Aorta (tissue), 5 donors: ENCODE data around the gene ITM2C. TPM values are rescaled to one million over a fixed set of nuclear protein-coding genes. Genes with fewer than 3 reads are reported as not detected.

Experiments used
- ATAC-seq: fragments of 200-7000 bp; cut with Tn5 transposase; one replicate; pipeline ENCODE4 v1.9.1; 2022; ENCODE audit warnings: moderate library complexity; ENCODE audit not compliant: low FRiP score
- DNase-seq, 2 donors: peaks; one replicate each; pipeline ENCODE4 v3.0.0-alpha.2; 2020
- H3K27ac ChIP-seq, 2 donors: one replicate each; pipeline ENCODE4 v1.5.1; 2013; ENCODE audit warnings: low read length in 2 of 2, mild to moderate bottlenecking in 2 of 2, moderate library complexity in 2 of 2, control low read depth in 1 of 2, inconsistent platforms in 1 of 2, low read depth in 1 of 2
- H3K27me3 ChIP-seq, 2 donors: one replicate each; pipeline ENCODE4 v1.6.1; 2013; ENCODE audit warnings: control low read depth in 1 of 2, low read length in 1 of 2, mild to moderate bottlenecking in 1 of 2, moderate library complexity in 1 of 2; ENCODE audit not compliant: insufficient read depth in 2 of 2, control insufficient read depth in 1 of 2
- H3K36me3 ChIP-seq, 2 donors: one replicate each; pipeline ENCODE4 v1.6.1; 2013; ENCODE audit warnings: control low read depth in 1 of 2, low read length in 1 of 2, mild to moderate bottlenecking in 1 of 2; ENCODE audit not compliant: insufficient read depth in 2 of 2, control insufficient read depth in 1 of 2
- H3K4me1 ChIP-seq, 2 donors: one replicate each; pipeline ENCODE4 v1.6.1; 2013; ENCODE audit warnings: low read length in 2 of 2, control low read depth in 1 of 2, mild to moderate bottlenecking in 1 of 2, moderate library complexity in 1 of 2; ENCODE audit not compliant: insufficient read depth in 2 of 2, control insufficient read depth in 1 of 2
- H3K4me3 ChIP-seq, 2 donors: one replicate each; pipeline ENCODE4 v1.5.1; 2013; ENCODE audit warnings: low read length in 2 of 2, control low read depth in 1 of 2, mild to moderate bottlenecking in 1 of 2
- H3K9me3 ChIP-seq: one replicate; pipeline ENCODE4 v1.6.1; 2013; ENCODE audit warnings: mild to moderate bottlenecking, low read length; ENCODE audit not compliant: control insufficient read depth
- WGBS, 2 donors: extraction: QIAGEN DNeasy Blood & Tissue Kit; methylation state at CpG; one replicate each; pipeline ENCODE4 v1.1.7; 2013; 5-methylcytosine and 5-hydroxymethylcytosine counted together
- intact Hi-C, 2 donors: fragments of 100-400 bp; cut with DNase I; formaldehyde crosslinking; loops; one replicate each; pipeline versions ENCODE4 v1.14.2 to v1.15.0; 2022
- polyA plus RNA-seq, 2 donors: library from polyadenylated mRNA; stranded (reverse); fragments of 200-250 nt; gene quantifications; one replicate each; pipeline ENCODE4 v1.2.3, GENCODE V29; 2013
- total RNA-seq, 2 donors: library from RNA; stranded (reverse); fragmentation: NEBNext Ultra II Directional; extraction: Animal tissue kit (Norgen Biotek cat#: 25700); gene quantifications; one replicate each; pipeline ENCODE4 v1.2.1, GENCODE V29; 2021
- donor health status: healthy with polysubstance abuse.
- donor health status: Bipolar disorder and iron deficiency.
- donor health status: DM: no; HTN: no; CAD: no.
- donor health status: DM: no; HTN: no; CAD: no.
- donor health status: DM: yes; HTN: yes; CAD: no.

The ITM2C gene
- total and polyA plus RNA-seq, 4 donors, result 59.6 to 117 (median 90.5) TPM

DNA sequence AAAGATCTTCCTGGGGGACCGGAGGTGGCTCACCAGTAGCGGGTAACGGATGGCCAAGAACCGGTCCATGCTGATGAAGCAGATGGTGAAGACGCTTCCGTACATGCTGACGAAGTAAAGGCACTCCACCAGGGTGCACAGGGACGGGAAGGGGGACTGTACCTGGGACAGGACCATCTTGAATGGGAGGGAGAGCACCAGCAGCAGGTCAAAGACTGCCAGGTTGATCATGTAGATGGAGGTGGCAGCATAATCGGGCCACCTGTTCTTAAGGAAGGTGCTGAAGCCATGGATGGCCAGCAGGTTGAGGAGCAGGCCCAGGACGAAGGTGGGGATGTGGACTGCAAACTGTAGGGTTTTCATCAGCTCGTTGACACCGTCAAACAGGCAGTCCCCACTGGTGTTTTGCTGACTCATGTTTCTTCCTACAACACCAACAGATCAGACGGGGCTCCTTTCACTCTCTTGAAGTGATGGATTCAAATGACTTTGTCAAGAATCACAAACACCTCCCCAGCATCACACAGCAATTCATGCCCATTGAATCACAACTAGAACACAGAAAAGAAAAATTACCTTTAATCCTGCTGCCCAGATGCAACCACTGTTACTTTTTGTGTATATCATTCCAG lies 45.9 kb downstream of the ITM2C start:
- no peaks in the 10 kb centered on the region for H3K27me3 ChIP-seq
- no peak overlapping the region for H3K4me3 ChIP-seq
- DNase-seq (peak; percentile 24 to 41), ATAC-seq (no peak)
- WGBS, 2 donors, result 83 to 84% methylated on average over 13 of the region's 13 CpGs
- H3K27ac ChIP-seq, result no peak overlapping the region
- no peaks in the 10 kb centered on the region for H3K9me3 ChIP-seq
- no peaks in the 10 kb centered on the region for H3K4me1 ChIP-seq
- no peaks in the 10 kb centered on the region for H3K36me3 ChIP-seq
- intact Hi-C loops, result loop anchor here in 1 of 2 donors (5.0 kb wide), 1 partner anchor 83 kb away; no protein-coding TSS in a partner anchor

DNA sequence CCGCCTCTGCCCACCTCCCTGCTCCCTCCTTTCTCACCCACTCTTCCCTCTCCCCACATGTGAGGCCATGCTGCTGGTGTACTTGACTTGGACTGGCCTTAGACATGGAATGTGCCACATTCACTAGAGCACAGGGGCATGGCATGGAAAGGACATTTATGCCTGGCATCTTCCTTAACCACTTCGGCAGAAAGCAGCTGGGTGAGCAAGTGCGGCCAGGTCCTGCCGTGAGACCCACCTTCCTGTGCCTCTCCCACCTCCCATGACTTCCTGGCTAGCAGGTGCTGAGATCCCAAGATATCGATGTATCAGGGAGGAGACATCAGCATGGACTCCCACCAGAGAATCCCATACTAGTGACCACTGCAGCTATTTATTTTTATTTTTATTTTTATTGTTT lies 47.3 kb downstream of the ITM2C start:
- Histone ChIP-seq H3K4me3 (no peak overlapping the region), H3K36me3 (no peaks in the 10 kb centered on the region), H3K27ac (no peak overlapping the region), H3K27me3 (no peaks in the 10 kb centered on the region), H3K9me3 (no peaks in the 10 kb centered on the region), H3K4me1 (no peaks in the 10 kb centered on the region)
- WGBS, 2 donors, result 93 to 96% methylated on average over 5 of the region's 5 CpGs
- DNase-seq (peak in 1 of 2 donors; percentile 13), ATAC-seq (no peak)
- intact Hi-C loops, result loop anchor here in 1 of 2 donors (5.0 kb wide), 1 partner anchor 85 kb away; no protein-coding TSS in a partner anchor

GRCh38 chr2:230912724-230913123 lies 48.0 kb downstream of the ITM2C start:
- no peak for DNase-seq
- no peaks in the 10 kb centered on the region for H3K9me3 ChIP-seq
- no peaks in the 10 kb centered on the region for H3K36me3 ChIP-seq
- intact Hi-C loops, result loop anchor here in 1 of 2 donors (5.0 kb wide), 1 partner anchor 85 kb away; no protein-coding TSS in a partner anchor
- no peak overlapping the region for H3K27ac ChIP-seq
- no peaks in the 10 kb centered on the region for H3K4me1 ChIP-seq
- no peaks in the 10 kb centered on the region for H3K27me3 ChIP-seq
- H3K4me3 ChIP-seq, result no peak overlapping the region
- WGBS, 2 donors, result 93% methylated on average over 5 of the region's 5 CpGs
- no peak for ATAC-seq

DNA sequence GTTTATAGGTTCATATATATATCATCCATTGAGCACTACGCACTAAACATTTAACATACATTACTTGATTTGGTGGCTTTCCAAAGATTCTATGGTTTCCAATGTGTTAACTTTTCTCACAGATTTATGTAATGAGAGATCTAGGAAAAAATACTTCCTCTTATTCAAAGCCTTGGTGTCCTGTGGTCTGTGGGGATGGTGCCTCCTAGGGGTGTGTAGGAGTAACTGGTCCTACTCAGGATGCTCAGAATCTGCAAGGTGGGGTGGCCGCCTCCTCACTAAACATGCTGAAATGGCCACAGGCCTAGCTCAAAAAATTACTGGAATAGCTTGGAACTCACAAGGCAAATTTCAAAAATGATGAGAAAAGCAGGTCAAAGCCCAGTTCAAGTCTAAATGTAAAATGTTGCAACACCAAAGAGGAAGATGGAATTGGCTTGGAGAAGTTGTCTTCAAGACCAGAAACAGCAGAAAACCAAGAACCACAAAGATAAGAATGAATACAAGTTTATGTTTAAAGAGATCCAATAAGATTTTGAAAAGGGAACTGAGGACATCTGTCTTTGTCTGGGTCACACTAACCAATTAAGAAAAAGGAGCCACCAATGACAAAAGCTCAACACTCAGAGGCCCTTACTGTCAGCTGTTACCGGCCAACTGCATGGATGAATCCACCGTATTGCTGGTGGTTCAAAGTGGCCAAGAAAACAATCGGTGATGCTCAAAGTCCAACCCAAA lies 48.8 kb downstream of the ITM2C start:
- no peak overlapping the region for H3K4me3 ChIP-seq
- H3K27me3 ChIP-seq, result no peaks in the 10 kb centered on the region
- H3K9me3 ChIP-seq, result no peaks in the 10 kb centered on the region
- no peak overlapping the region for H3K27ac ChIP-seq
- peak; percentile 24 to 61 for DNase-seq
- WGBS, 2 donors, result 75 to 82% methylated on average over 5 of the region's 5 CpGs
- no peak for ATAC-seq
- H3K4me1 ChIP-seq, result no peaks in the 10 kb centered on the region
- intact Hi-C loops, result loop anchor here in 1 of 2 donors (2.0 to 5.0 kb wide), 2 partner anchors 65 to 86 kb away; no protein-coding TSS in a partner anchor
- H3K36me3 ChIP-seq, result no peaks in the 10 kb centered on the region

DNA sequence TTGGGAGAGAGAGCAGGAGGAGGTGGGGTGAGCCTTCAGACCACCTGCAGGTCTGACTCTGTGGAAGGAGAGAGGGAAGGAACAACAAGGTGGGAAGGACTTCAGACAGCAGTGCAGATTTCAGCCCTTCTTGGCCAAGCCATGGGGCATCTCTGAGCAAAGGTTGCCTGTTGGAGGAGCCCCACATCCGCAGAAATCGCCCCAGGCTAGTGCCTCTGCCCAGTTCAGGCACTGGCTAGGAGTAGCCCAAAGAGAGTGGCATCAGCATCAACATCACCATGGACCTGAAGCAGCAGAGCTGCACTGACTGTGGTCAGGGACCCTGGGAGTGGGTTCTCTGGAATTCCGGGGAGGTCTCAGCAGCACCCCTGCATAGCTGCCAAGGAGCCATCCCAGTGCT lies 50.1 kb downstream of the ITM2C start:
- 84 to 88% methylated on average over 3 of the region's 3 CpGs for WGBS, 2 donors
- peak in 1 of 2 donors; percentile 42 for DNase-seq
- no peak overlapping the region for H3K27ac ChIP-seq
- no peaks in the 10 kb centered on the region for H3K27me3 ChIP-seq
- H3K4me3 ChIP-seq, result no peak overlapping the region
- H3K4me1 ChIP-seq, result no peaks in the 10 kb centered on the region
- H3K9me3 ChIP-seq, result no peaks in the 10 kb centered on the region
- intact Hi-C loops, result loop anchor here in 1 of 2 donors (2.0 to 5.0 kb wide), 2 partner anchors 66 to 88 kb away; no protein-coding TSS in a partner anchor
- no peak for ATAC-seq
- no peaks in the 10 kb centered on the region for H3K36me3 ChIP-seq

DNA sequence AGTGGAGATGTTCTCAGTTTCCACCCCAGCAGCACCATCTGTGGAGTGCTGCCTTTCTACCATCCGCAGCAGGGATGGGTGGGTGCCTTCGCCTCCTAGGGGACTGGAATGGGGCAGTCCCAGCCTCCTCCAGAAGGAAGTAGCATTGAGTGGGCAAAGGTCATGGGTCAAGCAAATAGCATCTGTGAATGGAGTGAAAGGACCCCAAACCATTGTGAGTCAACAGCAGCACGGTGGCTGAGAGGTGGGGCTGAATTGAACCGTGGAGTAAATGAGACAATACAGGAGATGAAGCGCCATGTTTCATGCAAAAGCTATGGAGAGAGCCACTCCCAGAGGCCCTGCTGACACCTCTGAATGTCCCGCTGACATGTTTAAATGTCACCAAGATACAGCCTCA lies 50.6 kb downstream of the ITM2C start:
- Histone ChIP-seq H3K36me3 (no peaks in the 10 kb centered on the region), H3K9me3 (no peaks in the 10 kb centered on the region), H3K27ac (no peak overlapping the region), H3K4me1 (no peaks in the 10 kb centered on the region), H3K27me3 (no peaks in the 10 kb centered on the region), H3K4me3 (no peak overlapping the region)
- 45 to 58% methylated on average over 6 of the region's 6 CpGs for WGBS, 2 donors
- peak in 1 of 2 donors; percentile 21 for DNase-seq
- intact Hi-C loops, result loop anchor here in 1 of 2 donors (2.0 kb wide), 1 partner anchor 67 kb away; no protein-coding TSS in a partner anchor
- ATAC-seq, result no peak

- no peak overlapping the region for H3K27ac ChIP-seq
- no peaks in the 10 kb centered on the region for H3K9me3 ChIP-seq
- no peaks in the 10 kb centered on the region for H3K36me3 ChIP-seq
- peak in 1 of 2 donors; percentile 17 for DNase-seq
- no peak overlapping the region for H3K4me3 ChIP-seq
- intact Hi-C loops, result no loop called here
- ATAC-seq, result no peak
- no peaks in the 10 kb centered on the region for H3K4me1 ChIP-seq
- WGBS, 2 donors, result 77 to 79% methylated on average over 7 of the region's 7 CpGs
- no peaks in the 10 kb centered on the region for H3K27me3 ChIP-seq
Measured at GRCh38 chr2:230916218-230916617, 51.5 kb downstream of the ITM2C start.

DNA sequence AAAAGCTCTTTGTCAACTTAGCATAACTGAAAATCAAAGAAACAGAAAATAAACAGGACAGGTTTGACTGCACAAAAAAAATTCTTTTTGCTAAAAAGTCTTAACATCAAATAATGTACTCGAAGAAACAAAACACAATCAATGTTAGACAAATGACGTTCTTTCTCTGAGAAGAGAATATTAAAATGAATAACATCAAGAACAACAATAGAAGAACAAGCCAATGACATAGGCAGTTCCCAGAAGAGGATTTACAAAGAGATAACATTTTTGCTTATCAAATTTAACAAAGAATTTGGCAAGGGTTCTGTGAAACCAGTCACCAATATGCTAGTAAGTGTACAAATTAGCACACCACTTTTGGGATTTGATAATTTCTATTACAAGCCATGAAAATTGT lies 54.5 kb downstream of the ITM2C start:
- Histone ChIP-seq H3K4me1 (no peaks in the 10 kb centered on the region), H3K36me3 (no peaks in the 10 kb centered on the region), H3K27me3 (no peaks in the 10 kb centered on the region), H3K27ac (no peak overlapping the region), H3K4me3 (no peak overlapping the region), H3K9me3 (no peaks in the 10 kb centered on the region)
- WGBS, 2 donors, result 67 to 74% methylated on average over 2 of the region's 2 CpGs
- ATAC-seq, result no peak
- intact Hi-C loops, result no loop called here
- no peak for DNase-seq
